ENCODE results near the gene ATXN7. TPM values are rescaled to one million over a fixed set of nuclear protein-coding genes. Genes with fewer than 3 reads are reported as not detected.
A peak's percentile ranks its signal among the peaks of the same experiment; 100 is the strongest.

Gene ATXN7
- total and polyA plus RNA-seq, 2 of the 13 experiments (the other 11 are each of a cell fraction or from before 2014, with no cell fraction given): 13.8 to 20.0 TPM

DNA sequence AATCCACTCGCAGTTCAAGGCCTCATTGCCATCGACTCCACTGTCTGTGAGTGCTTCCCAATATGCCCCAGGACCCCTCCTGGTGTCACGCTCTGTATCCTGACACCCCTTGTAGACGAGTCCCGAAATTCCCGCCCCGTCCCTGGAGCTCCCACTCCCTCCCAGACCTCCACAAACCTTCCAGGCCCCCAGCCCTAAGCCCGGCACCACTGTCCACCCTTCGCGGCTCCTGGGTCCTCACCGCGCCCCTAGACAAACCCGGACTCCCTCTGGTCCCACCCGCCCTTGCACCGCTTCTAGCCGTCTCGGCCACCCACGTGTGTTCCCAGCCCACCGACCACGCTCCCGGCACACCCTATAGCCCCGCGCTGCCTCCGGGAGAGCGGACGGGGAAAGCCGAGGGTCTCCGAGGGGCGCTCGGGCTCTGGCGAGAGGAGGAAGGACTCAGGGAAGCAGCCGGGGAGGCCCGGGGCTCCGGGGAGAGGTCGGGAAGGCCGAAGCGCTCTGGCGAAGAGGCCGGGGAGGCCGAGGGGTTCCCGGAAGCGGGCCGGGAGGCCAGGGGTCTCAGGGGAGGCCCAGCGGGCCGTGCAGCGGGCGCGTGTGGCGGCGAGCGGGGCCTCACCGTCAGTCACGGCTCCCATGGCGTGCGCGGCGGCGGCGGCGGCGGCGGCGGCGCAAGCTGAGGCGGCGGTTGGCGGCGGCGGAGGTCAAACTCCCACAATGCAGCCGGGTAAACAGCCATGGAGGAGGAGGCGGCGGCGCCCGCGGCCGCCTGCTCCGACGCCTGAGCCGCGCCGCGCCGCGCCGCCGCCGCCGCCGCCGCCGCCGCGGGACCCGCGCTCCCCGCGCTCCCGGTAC lies at the start of gene ATXN7, which contains the start of gene THOC7 (continued):
- TF ChIP-seq, protein P1, sequence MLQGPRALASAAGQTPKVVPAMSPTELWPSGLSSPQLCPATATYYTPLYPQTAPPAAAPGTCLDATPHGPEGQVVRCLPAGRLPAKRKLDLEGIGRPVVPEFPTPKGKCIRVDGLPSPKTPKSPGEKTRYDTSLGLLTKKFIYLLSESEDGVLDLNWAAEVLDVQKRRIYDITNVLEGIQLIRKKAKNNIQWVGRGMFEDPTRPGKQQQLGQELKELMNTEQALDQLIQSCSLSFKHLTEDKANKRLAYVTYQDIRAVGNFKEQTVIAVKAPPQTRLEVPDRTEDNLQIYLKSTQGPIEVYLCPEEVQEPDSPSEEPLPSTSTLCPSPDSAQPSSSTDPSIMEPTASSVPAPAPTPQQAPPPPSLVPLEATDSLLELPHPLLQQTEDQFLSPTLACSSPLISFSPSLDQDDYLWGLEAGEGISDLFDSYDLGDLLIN (CRISPR knock-in tag; IDR thresholded peaks at IDR 0.05; ENCODE audit: borderline replicate concordance): no peak
- TF ChIP-seq PAWR (CRISPR knock-in tag; IDR thresholded peaks at IDR 0.05; ENCODE audit: borderline replicate concordance): no peak
- TF ChIP-seq ZBTB38 (CRISPR knock-in tag; IDR thresholded peaks at IDR 0.05): no peak
- peak; percentile 42 for TF ChIP-seq RBM39 (IDR thresholded peaks at IDR 0.05; ENCODE audit: low read depth, low read length, poor library complexity, severe bottlenecking)
- no peak for TF ChIP-seq GPN1 (CRISPR knock-in tag; IDR thresholded peaks at IDR 0.05; ENCODE audit: borderline replicate concordance)
- TF ChIP-seq, protein P2, sequence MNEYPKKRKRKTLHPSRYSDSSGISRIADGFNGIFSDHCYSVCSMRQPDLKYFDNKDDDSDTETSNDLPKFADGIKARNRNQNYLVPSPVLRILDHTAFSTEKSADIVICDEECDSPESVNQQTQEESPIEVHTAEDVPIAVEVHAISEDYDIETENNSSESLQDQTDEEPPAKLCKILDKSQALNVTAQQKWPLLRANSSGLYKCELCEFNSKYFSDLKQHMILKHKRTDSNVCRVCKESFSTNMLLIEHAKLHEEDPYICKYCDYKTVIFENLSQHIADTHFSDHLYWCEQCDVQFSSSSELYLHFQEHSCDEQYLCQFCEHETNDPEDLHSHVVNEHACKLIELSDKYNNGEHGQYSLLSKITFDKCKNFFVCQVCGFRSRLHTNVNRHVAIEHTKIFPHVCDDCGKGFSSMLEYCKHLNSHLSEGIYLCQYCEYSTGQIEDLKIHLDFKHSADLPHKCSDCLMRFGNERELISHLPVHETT (CRISPR knock-in tag; conservative IDR thresholded peaks at IDR 0.05): no peak
- no peak for TF ChIP-seq MAFG (CRISPR knock-in tag; IDR thresholded peaks at IDR 0.05)
- 0 out of 2 replicates have a peak, but pooled peaks have one; percentile 26 for TF ChIP-seq KLF6 (CRISPR knock-in tag; IDR thresholded peaks at IDR 0.05)
- 0 out of 2 replicates have a peak, but pooled peaks have one; percentile 60 for TF ChIP-seq ZSCAN30 (CRISPR knock-in tag; IDR thresholded peaks at IDR 0.05)
- TF ChIP-seq SP1 (IDR thresholded peaks at IDR 0.05): no peak
- TF ChIP-seq SP1 (CRISPR knock-in tag; IDR thresholded peaks at IDR 0.05): no peak
- TF ChIP-seq, protein P3, sequence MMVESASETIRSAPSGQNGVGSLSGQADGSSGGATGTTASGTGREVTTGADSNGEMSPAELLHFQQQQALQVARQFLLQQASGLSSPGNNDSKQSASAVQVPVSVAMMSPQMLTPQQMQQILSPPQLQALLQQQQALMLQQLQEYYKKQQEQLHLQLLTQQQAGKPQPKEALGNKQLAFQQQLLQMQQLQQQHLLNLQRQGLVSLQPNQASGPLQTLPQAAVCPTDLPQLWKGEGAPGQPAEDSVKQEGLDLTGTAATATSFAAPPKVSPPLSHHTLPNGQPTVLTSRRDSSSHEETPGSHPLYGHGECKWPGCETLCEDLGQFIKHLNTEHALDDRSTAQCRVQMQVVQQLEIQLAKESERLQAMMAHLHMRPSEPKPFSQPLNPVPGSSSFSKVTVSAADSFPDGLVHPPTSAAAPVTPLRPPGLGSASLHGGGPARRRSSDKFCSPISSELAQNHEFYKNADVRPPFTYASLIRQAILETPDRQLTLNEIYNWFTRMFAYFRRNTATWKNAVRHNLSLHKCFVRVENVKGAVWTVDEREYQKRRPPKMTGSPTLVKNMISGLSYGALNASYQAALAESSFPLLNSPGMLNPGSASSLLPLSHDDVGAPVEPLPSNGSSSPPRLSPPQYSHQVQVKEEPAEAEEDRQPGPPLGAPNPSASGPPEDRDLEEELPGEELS (CRISPR knock-in tag; IDR thresholded peaks at IDR 0.05): no peak
- no peak for TF ChIP-seq SRSF9 (IDR thresholded peaks at IDR 0.05; ENCODE audit: borderline replicate concordance, insufficient read depth, low read depth, low read length, poor library complexity, severe bottlenecking)
- no peak for TF ChIP-seq ZFP1 (CRISPR knock-in tag; IDR thresholded peaks at IDR 0.05)
- TF ChIP-seq RFX1 (IDR thresholded peaks at IDR 0.05): no peak
- TF ChIP-seq RCOR2 (CRISPR knock-in tag; IDR thresholded peaks at IDR 0.05): no peak
- TF ChIP-seq, protein P4, sequence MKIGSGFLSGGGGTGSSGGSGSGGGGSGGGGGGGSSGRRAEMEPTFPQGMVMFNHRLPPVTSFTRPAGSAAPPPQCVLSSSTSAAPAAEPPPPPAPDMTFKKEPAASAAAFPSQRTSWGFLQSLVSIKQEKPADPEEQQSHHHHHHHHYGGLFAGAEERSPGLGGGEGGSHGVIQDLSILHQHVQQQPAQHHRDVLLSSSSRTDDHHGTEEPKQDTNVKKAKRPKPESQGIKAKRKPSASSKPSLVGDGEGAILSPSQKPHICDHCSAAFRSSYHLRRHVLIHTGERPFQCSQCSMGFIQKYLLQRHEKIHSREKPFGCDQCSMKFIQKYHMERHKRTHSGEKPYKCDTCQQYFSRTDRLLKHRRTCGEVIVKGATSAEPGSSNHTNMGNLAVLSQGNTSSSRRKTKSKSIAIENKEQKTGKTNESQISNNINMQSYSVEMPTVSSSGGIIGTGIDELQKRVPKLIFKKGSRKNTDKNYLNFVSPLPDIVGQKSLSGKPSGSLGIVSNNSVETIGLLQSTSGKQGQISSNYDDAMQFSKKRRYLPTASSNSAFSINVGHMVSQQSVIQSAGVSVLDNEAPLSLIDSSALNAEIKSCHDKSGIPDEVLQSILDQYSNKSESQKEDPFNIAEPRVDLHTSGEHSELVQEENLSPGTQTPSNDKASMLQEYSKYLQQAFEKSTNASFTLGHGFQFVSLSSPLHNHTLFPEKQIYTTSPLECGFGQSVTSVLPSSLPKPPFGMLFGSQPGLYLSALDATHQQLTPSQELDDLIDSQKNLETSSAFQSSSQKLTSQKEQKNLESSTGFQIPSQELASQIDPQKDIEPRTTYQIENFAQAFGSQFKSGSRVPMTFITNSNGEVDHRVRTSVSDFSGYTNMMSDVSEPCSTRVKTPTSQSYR (CRISPR knock-in tag; IDR thresholded peaks at IDR 0.05; ENCODE audit: borderline replicate concordance): no peak; the same call in 1 of the 2 replicates
- TF ChIP-seq IKZF1 (IDR thresholded peaks at IDR 0.05): no peak
- no peak for TF ChIP-seq FOXA1 (IDR thresholded peaks at IDR 0.05)
- TF ChIP-seq FOXA1 (CRISPR knock-in tag; IDR thresholded peaks at IDR 0.05): no peak
- no peak for TF ChIP-seq TRIM22 (IDR thresholded peaks at IDR 0.05)
- TF ChIP-seq ZNF652 (CRISPR knock-in tag; IDR thresholded peaks at IDR 0.05; ENCODE audit: borderline replicate concordance, low read depth): no peak
- no peak for TF ChIP-seq SRY (CRISPR knock-in tag; IDR thresholded peaks at IDR 0.05)

All from HepG2 (cell line).